Lower leg skin (tissue), 4 donors: ENCODE data around the gene CRELD1. TPM values are rescaled to one million over a fixed set of nuclear protein-coding genes. Genes with fewer than 3 reads are reported as not detected.

Source experiments
- DNase-seq, 2 donors: peaks; one replicate each; pipeline ENCODE4 v3.0.0-alpha.2; 2019; ENCODE audit warnings: low spot score in 2 of 2
- H3K4me3 ChIP-seq: fragments of 200-600 bp; sonication (generic); 2 replicates; pipeline ENCODE4 v1.5.1; 2017; ENCODE audit warnings: mild to moderate bottlenecking, low read depth; ENCODE audit not compliant: poor library complexity, severe bottlenecking
- CTCF ChIP-seq, 3 donors: fragments of 450-650 bp; IDR thresholded peaks; one replicate each; pipeline ENCODE4 v1.5.1; 2016; ENCODE audit warnings: antibody characterized with exemption in 3 of 3, mild to moderate bottlenecking in 3 of 3, moderate library complexity in 2 of 3
- POLR2A ChIP-seq, 2 donors: fragments of 450-650 bp; IDR thresholded peaks; one replicate each; pipeline ENCODE4 v1.6.1; 2016 to 2017; ENCODE audit warnings: antibody characterized with exemption in 2 of 2, mild to moderate bottlenecking in 1 of 2, moderate library complexity in 1 of 2
- WGBS, 2 donors: methylation state at CpG; one replicate each; pipeline ENCODE4 v1.1.5; 2018; 5-methylcytosine and 5-hydroxymethylcytosine counted together
- intact Hi-C: fragments of 100-400 bp; cut with DNase I; formaldehyde crosslinking; loops from one replicate; pipeline ENCODE4 v1.15.0; 2023; ENCODE audit warnings: low total_unique reads
- total RNA-seq, 4 donors: library from RNA; depleted of rRNA; stranded (reverse); fragments of >200 nt; gene quantifications; one replicate each; pipeline ENCODE4 v1.1.0, GENCODE V29; 2016

Gene CRELD1
- total RNA-seq, 4 donors from 2014 or later = 16.1 to 58.8 (median 28.3) TPM

- TF ChIP-seq POLR2A (IDR thresholded peaks at IDR 0.05) (no peak), CTCF (IDR thresholded peaks at IDR 0.05) (no peak)
- 93 to 97% methylated on average over 9 to 10 of the region's 10 CpGs for WGBS, 2 donors
- intact Hi-C loops = no loop called here
These were observed 7.1 kb downstream of the CRELD1 start for GRCh38 chr3:9940746-9941145.

GRCh38 chr3:9942164-9942563 is 8.5 kb downstream of the CRELD1 start:
- WGBS, 2 donors = 75 to 84% methylated on average over 4 of the region's 4 CpGs
- no peak overlapping the region for H3K4me3 ChIP-seq
- no peak for DNase-seq
- intact Hi-C loops = no loop called here
- TF ChIP-seq POLR2A (IDR thresholded peaks at IDR 0.05) (no peak), CTCF (IDR thresholded peaks at IDR 0.05) (no peak)

More at GRCh38 chr3:9940746-9941145, 7.1 kb downstream of the CRELD1 start:
- no peak for DNase-seq
- H3K4me3 ChIP-seq = no peak overlapping the region

GRCh38 chr3:9942934-9943690 is 9.5 kb downstream of the CRELD1 start:
- WGBS, 2 donors = 80 to 81% methylated on average over 11 of the region's 11 CpGs
- TF ChIP-seq CTCF (IDR thresholded peaks at IDR 0.05) (no peak), POLR2A (IDR thresholded peaks at IDR 0.05) (no peak)
- DNase-seq = no peak
- no peak overlapping the region for H3K4me3 ChIP-seq
- intact Hi-C loops = no loop called here

GRCh38 chr3:9944271-9944670 is 10.6 kb downstream of the CRELD1 start:
- DNase-seq = no peak
- WGBS, 2 donors = 83% methylated on average over 11 of the region's 11 CpGs
- H3K4me3 ChIP-seq = no peak overlapping the region
- TF ChIP-seq CTCF (IDR thresholded peaks at IDR 0.05) = no peak
- intact Hi-C loops = no loop called here

- no peak for DNase-seq
- TF ChIP-seq POLR2A (IDR thresholded peaks at IDR 0.05) (no peak), CTCF (IDR thresholded peaks at IDR 0.05) (no peak)
- H3K4me3 ChIP-seq = no peak overlapping the region
- intact Hi-C loops = no loop called here
- 66 to 79% methylated on average over 10 of the region's 10 CpGs for WGBS, 2 donors
These were observed 11.7 kb downstream of the CRELD1 start for GRCh38 chr3:9945358-9945757.
